Left hindlimb (tissue), 1 donor: ENCODE measurements around the gene ZNF778.

ENCODE experiments used
- DNase-seq: peaks from one replicate; pipeline ENCODE4 v3.0.0-alpha.2; 2018

ZNF778 gene

DNA sequence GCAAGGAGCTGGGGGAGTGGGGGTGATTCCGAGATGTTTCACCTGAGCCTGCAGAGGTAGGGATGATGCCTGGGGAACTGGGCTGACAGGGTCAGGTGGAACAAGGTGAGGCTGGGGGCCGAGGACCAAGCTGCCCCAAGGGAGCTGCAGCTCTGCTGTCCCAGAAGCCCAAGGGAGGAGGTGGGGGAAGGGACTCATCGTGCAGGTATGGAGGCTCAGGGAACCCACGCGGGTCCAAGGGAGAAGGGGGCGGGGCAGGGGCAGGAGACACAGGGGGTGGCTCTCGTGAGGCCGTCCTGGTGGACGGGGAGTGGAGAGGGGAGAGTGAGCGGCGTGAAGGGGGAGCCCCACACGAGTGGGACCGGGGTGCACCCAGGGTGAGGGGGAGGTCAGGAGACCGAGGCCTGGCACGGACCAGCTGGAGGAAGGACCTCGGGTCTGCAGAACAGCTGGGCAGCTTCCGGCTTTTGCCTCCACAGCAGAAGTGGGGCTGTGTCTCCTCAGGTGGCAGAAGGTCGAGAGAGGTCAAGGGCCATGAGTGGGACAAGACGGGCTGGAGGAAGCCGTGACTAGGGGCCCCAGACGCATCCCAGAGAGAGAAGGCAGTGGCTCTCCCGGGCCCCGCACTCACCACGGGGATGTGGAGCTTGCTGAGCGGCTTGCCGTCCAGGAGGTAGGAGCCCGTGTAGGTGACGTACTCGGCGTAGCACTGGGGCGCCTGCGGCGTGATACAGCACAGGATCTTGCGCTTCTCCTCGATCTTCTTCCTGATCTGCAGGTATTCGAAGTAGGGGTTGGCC lies 61.1 kb downstream of the ZNF778 start:
- DNase-seq: no peak

DNA sequence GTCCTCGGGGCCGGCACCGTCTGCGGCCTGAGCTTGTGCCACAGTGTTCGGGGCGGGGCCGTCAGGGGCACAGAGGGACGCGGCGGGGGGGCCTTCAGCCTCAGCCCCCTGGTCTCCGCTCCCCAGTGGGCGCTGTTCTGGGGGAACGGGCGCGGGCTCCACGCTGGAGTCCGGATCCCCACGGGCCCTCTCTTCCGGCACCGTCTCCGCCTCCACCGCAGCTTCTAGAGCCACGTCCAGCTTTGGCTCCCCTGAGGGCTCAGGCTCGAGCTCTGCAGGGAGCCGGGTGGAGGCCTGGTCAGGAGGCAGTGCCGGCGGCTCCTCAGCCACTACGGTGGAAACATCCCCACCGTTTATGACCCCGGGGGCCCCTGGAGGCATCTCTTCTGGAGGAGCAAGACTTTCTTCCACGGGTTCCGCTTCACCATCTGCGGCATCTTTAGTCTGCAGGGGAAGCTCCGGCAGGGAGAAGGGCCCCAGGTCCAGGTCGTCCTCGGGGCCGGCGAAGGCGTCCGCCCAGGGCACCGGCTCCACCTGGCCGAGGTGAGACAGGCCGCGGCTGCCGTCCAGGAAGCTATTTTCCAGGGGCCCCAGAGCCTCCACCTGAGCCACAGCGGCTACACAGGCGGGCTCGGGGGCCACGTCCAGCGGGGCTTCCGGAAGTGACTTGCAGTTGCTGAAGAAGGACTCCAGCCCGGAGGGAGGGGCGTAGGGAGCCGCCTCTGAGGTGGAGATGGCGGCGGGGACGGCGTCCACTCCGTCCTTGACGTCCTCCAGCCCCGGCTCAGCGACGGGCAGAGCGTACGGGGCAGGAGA lies 62.4 kb downstream of the ZNF778 start:
- peak; percentile 25 for DNase-seq

DNA sequence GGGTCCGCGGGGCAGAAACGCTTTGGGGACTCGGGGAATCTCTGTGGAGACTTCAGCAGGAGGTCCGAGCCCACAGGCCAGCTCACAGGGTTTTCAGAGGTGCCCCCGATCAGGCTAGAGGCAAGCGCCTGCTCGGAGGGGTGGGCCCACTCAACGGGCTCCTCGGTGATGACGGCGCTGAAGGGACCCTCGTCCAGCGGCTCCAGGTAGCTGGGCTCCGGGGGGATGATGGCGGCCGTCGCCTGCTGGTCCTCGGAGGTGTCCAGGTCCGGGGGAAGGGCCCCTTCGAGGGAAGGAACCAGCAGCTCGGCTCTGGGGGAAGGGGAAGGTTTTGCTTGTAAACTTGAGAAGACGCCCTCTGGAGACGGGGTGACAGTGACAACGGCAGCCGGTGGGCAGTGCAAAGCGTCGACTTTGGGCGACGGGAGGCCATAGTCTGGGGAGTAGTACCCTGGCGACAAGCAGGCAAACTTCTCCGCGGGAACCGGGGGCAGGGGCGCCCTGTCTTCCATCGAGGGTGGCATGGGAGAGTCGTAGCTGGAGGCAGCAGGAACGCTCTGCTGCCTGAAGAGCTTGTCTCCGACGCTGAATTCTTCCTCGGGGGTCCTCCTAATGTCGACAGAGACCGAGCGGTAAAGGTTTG lies 63.2 kb downstream of the ZNF778 start:
- no peak for DNase-seq

DNA sequence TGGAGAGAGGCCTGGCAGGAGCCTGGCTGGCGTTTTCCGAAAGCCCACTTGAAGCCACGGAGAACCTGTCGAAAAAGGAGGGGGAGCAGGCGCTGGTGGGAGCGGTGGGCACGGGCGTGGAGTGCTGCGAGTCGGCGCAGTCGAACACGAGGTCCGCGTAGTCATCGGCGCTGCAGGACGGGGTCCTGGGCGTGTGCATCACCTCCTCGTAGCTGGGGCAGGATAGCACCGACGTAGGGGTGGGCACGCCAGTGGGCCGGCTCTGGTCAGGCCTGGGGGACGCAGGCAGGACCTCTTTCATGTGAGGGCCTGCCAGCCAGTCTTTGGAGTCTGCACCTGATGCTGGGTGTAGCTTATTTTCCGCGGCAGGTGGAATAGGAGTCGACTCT lies 63.7 kb downstream of the ZNF778 start:
- no peak for DNase-seq

DNA sequence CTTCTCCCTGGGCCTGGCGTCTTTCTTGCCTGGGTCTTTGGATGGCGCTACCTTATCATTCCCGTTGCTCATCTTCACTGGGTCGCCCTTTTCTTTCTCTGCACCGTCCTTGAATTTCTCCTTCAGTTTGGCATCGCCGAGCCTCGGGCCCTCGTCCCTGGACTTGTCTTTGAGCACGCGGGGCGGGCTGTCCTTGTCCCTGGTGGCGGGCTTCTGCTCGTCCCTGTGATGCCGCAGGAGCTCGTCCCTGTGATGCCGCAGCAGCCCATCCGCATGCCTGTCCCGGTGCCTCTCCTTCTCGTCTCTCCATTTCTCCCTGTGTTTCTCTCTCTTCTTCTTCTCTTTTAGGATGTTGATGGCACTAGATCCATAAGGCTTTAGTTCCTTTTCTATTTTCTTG lies 64.3 kb downstream of the ZNF778 start:
- DNase-seq: no peak

DNA sequence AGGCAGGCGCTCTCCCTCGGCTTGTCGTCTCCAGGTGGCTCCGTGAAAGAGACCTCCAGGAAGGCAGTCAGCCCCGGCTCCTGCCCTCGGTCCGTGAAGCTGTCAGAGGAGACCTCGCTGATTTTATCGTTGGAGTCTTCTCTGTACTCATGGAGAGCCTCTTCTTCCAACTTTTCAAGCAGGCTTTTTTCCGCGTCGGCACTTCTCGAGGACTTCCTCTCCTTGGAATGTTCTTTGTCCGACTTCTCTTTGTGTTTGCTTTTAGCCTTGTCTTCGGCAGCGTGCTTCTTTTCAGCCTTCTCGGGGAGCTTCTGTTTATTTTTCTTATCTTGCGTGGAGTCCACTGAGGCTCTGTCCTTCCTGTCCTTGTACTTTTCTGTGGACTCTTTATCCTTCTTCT lies 65.0 kb downstream of the ZNF778 start:
- DNase-seq: no peak

DNA sequence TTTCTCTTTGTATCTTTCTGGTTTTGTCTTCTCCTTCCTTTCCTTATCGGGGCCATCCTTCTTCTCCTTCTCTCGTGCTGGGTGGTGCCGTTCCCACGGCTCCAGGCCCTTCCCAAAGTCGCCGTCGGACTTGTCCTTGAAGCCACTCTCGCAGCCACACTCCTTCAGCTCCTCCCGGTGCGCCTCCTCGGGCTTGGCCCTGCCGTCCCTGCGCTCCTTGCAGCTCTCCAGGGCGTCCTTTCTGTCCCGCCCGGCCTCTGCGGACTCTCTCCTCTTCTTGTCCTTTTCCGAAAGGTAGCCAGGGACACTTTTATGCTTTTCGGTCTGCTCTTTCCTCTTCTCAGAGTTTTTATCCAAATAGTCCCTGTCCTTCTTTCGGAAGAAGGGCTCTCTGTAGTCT lies 65.9 kb downstream of the ZNF778 start:
- DNase-seq: no peak

DNA sequence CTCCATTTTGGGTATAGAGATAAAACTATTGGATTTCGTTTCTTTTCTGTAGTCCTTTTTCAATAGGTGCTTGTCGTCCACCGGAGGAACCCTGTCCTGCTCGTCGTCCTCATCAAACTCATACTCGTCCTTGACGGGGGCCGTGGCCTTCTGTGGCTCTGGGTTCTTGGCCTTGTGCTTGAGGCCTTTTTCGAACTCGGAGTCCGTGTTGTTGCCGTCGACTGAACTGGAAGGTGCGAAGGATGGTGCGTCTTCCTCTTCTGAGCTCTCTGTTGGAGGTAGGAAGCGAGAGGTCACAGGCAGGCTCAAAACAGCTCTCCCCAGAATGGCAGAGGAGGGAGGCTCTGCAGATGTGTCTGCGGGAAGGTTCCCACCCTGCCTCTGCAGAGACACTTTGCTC lies 67.9 kb downstream of the ZNF778 start:
- DNase-seq: no peak

DNA sequence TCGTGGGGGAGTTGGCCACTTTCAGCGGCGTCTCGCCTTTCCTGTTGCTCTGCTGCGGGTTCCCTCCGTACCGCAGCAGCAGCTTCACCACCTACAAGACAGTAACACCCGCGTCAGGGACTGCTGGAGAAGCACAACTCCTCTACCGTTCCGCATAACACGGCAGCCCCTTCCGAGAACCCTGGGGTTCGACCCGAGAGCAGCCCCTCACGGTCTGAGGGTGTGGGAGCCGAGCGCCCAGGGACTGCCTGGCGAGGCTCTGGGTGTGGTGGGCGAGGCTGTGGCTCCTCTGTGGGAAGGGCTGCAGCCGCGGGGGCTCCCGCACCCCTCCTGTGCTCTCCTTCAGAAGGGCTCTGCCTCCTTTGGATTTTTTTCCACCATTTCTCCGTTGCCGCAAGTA lies 68.6 kb downstream of the ZNF778 start:
- DNase-seq: no peak
